Ramos (cell line): Measurements from ENCODE around the gene DNAJA3.
"Not testable (repeated sequence)": the region's sequence is repeated elsewhere in the genome, so short reads cannot be mapped to it uniquely, and the experiment has no call there.

Experiments used
- in situ Hi-C: fragments of 300-500 bp; cut with MboI; formaldehyde crosslinking; loops from one replicate; pipeline ENCODE4 v1.14.3; 2022; ENCODE audit warnings: low sequenced_read_pairs; ENCODE audit not compliant: unreplicated experiment

Gene DNAJA3

DNA sequence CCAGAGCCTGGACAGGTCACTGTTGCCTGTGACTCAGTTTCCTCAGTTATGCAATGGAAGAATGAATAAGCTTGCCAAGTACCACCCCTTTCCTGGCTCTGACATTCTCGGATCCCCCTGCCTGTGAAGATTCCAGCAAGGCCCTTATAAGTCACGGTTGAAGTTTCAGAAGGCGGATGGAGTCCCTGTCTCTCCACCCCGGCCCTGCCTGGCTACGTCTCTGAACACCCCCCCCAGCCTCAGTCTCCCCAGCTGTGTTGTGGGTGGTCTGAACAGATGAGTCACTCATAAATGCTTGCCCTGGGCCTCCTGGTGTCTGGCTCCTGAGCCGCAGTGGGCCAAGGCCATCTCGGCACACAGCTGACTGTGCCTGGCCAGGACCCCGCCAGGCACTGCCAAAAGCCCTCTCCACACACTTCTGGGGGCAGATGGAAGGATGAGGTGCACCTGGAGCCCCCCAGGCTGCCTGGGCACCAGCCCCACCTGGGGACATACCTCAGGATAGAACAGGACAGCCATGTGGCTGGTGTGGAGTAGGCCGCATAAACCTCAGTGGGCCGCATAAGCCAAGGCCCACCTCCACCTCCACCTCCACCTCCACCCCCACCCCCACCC lies 38.6 kb upstream of the DNAJA3 start:
- in situ Hi-C loops, result no loop called here

DNA sequence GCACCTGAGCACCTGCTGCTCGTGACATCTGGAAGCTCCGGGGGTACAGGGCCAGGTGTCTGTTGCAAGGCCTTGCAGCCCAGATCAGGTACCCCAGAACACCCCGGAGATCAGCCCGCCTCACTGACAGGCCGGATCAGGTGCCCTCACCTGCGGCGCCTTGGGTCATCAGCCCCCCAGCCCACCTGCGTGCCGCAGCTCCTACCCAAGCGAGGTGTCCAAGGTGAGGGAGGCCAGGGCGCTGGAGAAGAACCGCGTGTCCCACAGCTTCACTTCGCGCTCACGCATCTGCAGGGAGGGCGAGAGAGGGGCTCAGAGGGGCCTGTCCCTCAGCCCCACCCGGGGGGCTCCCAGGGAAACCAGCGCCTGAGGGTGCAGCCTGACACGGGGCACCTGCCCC lies 37.9 kb upstream of the DNAJA3 start:
- in situ Hi-C loops, result no loop called here

DNA sequence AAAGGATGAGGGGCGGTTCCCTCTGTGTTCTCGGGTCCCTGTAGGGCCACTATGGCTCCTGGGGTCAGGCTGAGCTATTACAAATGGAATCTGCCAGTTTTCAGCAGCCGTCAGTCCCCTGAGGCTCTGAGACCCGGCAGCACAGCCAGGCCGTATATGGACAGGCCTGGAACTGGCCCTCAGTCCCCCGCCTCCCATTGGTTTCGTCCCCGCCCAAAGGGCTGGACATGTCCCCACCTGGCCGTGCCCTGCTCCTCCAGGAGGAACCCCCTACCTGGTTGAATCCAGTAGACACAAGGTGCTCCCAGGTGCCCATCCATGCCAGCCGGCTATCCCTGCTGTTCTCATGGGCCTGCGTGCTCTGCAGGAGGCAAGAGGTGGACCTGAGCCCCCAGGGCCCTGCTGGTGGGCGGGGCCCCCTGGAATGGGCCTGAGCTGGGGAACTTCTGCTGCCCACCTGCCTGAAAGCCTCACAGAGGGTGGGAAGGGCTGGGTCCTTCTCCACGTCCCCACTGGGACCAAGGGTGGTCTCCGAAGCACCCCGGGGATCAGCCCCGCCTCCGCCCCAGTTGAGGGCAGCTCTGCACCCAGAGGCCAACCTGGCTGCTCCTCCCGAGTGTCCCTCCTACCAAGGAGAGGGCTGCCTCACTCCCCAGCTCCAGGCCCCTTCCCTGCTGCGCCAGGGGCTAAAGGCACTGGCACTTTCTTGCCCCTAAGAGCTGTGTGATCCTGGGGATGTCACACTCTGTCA lies 37.2 kb upstream of the DNAJA3 start:
- in situ Hi-C loops, result no loop called here

DNA sequence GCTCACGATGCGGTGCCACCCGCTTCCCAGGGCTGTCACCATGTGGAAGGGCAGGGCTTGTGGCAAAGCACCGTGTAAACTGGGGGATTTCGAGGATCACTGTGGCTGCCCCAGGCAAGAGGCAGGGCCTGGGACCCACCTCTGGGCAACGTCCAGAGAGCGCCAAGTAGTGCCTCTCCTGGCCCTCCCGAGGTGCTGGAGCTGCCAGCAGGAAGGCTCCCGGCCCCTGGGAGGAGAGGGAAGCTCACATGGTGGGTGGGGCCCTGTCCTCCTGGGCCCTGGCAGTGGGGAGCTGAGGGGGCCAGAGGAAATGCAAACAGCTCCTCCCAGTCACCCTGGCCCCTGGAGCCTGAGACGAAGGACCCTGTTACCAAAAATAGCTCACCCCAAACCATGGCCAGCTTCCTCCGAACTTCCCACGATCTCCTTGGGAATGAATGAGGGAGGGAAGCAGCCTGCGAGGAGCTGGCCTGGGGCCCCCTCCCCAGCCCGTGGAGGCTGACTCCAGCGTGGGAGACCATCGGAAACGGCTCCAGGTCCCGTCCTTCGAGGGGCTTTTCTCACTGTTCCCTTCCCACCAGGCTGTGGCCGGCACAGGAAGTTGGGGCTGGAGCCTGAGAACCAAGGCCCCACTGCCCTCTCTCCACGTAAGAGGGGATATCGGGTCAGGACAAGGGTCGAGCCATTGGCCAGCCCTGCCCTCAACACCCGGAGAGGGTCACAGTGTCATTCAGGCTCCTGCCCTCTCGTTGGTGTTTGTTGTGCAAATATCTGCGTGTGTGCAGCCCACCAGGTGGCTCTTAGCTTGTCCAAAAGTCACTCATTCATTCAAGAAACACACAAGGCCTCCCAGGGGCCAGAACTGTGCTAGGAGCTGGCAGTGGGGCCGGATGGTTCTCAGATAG lies 36.4 kb upstream of the DNAJA3 start:
- in situ Hi-C loops, result no loop called here

DNA sequence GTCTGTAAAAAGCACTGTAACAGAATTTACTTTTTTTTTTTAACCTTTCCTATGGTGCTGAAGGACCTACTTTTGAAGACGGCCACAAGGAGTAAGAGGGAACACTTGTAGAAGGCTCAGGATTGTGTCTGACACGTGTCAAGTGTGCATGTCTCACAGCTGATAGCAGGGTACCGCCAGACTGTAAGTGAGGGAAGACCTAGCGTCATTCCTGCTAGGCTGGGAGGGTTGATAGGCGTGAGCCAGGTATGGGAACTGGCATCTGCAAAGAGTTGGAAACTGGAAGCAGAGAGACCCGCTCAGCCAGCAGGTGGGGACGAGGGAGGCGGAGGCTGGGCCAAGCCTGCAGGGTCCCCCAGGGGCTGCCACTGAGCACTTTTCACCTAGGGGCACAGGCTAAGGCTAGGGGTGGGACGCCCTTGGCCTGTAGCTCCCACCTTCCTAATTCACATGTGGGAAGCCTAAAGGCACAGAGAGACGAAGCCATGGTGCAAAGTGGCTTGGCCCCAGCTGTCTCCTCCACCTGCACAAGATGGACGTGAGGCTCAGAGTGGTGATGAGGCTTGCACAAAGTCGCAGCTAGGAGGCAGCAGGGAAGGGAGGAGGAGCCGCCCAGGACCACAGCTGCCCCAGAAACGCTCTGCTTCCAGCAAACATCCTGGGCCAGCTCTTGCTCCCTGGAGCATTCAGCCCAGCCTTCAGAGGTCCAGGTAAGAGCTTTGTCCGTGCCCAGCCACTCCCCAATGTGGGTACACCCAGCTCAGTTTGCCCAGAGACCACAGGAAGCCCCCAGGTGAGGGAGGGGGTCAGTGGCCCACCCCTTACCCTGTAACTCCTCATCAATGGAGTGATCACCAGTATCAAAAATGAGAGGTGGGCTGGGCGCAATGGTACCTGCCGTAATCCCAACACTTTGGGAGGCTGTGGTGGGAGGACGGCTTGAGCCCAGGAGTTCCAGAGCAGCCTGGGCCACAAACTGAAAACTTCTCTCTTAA lies 35.1 kb upstream of the DNAJA3 start:
- in situ Hi-C loops, result no loop called here

DNA sequence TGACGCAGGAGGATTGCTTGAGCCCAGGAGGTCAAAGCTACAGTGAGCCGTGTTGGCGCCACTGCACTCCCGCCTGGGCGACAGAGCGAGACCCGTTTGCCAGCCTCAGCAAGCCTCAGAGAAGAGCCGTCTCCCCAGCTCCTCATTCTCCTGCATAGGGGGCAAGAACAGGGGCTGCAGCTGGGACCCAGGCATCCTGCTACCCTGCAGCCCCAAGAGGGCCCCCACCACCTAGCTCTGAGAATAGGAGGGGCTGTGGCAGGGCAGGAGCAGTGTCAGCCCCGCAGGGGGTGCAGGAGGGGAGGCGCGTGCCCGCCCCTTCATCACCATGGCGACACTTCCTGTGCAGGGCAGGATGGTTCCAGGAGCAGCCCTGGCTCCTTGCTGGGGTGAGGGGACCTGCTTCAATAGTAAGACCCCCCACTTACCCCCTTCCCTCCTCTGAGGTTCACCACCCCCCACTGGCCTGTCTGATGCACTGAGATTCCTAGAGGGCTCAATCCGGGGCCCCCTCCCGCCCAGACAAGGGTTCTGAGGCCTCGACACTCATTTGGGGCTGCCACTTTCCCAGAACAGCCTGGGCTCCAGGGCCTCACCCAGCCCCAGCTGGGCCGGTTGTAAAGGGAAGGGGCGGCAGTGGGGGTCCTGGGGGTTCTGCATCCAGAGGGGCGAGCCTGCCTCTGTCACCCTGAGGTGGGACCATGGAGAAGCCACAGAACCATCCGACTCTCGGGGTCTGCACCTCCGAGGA lies 33.9 kb upstream of the DNAJA3 start:
- in situ Hi-C loops, result no loop called here

DNA sequence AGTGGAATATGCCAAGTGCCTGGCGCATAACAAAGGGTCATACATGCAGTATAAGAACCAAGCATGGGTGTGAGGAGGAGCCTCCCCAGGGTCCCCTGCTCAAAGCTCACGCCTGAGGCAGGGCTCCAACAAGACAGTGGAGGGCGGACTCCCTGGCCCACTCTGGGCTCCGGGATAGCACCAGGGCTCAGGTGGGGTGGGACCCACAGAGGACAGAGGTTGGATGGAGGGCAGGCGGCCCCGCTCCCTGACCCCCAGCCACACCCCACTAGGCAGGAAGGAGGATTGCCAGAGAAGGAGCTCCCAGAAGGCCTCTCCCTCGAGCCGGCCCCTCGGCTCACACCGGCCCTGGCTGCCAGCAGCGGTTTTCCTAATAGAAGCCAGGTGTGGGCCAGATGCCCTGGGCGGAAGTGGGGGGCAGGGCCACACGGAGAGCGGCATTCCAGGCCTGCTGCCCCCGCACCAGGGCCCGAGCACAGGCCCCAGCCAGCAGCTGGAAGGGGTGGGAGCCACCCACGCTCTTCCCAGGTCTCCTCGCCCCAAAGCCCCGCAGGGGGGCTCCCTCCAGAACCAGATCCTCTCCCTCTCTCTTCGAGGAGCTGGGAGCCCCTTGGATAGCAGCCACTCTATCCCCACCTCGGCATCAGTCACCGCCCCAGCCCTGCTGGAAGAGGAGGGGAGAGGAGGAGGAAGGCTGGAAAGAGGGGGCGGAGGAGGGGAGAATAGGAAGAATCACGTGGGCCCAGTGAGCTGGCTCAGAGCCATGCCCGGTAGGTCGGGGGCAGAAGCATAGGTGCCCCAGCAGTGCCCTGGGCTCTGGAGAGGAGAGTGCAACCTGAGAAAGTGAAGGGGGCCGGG lies 33.1 kb upstream of the DNAJA3 start:
- in situ Hi-C loops, result no loop called here

DNA sequence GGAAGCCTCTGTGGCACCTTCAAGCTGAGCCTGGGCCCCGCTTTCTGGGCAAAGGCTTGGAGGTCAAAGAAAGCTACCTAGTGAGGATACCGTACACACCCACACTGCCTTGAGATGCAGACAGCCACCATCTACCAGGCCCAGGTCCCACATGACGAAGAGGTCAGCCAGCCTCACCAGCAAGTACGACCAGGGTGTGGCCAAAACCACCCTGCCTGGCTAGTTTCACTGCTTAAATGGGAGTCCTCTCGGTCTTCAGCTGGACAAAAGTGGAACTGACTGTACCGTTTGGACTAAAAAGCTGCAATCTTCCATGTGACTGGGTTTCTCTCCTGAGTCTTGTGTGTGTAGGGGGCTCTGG lies 32.4 kb upstream of the DNAJA3 start:
- in situ Hi-C loops, result no loop called here

DNA sequence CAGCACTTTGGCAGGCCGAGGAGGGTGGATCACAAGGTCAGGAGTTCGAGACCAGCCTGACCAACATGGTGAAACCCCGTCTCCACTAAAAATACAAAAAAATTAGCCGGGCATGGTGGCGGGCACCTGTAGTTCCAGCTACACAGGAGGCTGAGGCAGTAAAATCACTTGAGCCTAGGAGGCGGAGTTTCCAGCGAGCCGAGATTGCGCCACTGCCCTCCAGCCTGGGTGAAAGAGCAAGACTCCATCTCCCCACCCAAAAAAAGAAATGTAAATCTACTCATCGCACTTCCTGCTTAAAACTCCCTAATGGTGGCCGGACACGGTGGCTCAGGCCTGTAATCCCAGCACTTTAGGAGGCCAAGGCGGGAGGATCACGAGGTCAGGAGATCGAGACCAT lies 31.8 kb upstream of the DNAJA3 start:
- in situ Hi-C loops, result not testable (repeated sequence)

DNA sequence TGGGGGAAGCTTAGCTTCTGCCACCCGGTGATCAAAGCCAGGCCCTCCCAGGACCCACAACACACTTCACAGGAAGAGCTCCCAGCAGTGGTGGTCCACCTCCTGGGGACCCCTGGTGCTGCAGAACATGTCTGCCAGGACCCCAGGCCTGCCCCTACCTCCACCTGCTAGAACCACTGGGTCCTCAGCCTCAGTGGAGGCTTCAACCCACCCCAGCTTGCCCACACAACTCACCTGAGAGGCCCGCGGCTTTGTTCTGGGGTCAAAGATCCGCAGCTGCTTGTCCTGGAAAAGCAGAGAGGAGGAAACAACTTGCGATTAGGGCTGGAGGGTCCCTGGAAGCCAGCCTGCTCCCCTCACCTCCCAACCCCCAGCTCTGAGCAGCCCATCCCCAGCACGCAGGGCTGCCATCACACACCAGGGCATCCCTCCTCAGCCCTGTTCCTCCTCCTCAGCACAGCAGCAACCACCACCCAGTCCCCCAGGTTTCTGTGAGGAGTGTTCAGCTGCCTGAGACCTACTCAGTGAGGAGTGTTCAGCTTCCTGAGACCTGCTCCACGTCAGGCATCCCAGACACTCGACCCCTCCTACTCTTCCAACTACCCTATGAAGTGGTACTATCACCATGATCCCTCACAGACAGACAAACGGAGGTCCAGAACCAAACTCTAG lies 30.5 kb upstream of the DNAJA3 start:
- in situ Hi-C loops, result loop anchor here (5.0 kb wide), 1 partner anchor 33 kb away; no protein-coding TSS in a partner anchor

DNA sequence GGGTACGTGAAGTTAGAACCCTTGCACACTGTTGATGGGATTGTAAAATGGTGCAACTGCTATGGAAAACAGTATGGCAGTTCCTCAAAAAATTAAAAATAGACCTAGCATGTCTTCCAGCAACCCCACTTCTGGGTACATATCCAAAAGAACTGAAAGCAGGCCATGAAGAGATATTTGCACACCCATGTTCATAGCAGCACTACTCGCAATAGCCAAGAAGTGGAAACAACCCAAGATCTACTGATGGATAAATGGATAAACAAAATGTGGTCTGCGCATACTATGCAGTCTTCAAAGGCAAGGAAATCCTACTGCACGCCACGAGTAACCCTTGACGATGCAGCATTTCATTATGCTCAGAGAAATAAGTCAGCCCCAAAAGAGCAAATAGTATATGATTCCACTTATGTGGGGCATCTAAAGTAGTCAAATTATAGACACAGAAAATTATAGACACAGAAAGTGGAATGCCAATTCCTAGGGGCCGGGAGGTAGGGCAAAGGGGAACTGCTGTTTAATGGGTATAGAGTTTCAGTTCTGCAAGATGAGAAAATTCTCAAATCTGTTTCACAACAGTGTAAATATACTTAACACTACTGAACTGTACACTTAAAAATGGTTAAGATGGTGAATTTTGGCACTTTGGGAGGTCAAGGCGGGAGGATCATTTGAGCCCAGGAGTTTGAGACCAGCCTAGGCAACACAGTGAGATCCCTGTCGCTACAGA lies 26.5 kb upstream of the DNAJA3 start:
- in situ Hi-C loops, result loop anchor here (5.0 kb wide), 1 partner anchor 37 kb away; no protein-coding TSS in a partner anchor

DNA sequence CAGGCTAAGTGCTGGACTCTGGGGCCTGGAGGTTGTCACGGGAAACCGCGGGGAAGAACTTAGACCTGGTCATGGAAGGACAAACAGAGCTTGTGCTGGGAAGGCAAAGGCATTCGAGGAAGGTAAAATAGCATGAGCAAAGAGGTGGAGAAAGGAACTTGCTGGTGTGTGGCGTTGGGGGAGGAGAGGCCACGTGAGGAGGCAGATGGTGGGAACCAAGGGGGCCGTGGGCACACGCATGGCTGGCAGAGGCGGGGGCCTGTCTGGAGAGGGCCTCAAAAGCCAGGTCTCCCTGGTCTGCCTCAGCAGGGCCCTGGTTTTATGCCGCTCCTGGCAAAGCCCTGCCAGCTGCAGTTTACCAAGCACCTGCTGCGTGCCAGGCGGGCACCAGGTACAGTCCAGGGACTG lies 24.6 kb upstream of the DNAJA3 start:
- in situ Hi-C loops, result no loop called here

DNA sequence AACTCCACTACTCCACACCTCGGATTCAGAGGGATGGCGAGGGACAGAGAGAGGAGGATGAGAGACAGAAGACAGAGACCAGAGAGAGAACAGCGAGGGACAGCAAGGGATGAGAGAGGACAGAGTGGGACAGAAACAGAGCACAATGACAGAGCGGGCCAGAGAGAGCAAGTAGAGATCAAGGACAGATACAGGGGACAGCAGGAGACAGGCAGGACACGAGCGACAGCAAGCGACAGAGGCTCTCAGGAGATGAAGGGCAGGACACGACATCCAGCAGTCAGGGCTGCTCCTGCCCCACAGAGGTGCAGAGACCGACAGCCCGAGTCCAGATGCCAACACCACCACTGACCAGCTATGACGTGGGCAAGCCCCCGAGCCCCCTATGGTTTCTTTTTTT lies 24.2 kb upstream of the DNAJA3 start:
- in situ Hi-C loops, result no loop called here

DNA sequence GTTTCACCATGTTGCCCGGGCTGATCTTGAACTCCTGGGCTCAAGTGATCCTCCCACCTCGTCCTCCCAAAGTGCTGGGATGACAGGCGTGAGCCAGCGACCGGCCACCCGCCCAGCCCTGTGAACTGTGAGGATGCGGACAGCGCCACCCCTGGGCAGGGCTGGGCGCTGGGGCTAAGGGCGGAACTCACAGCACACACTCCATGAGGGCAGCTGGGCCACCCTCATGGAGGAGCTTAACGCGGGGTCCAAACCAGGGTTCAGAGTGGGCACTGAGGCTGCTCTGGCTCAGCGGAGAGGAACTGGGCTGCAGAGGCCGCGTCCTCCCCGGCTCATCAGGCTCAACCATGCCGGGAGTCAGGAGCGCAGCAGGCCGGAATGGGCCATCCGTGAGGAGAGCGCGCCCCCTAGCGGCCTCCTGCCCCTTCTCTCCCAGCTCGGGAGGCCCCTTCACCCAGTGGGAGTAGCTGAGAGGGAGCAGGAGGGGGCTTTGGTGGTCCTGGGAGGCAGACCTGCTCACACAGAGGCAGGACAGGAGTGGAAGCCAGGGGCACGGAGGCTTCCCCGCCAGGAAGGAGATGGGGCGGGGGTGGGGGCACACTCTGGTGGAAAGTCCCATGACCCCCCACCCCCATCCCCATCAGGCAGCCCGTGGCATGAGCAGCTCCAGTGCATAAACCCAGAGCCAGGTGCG lies 23.1 kb upstream of the DNAJA3 start:
- in situ Hi-C loops, result no loop called here

DNA sequence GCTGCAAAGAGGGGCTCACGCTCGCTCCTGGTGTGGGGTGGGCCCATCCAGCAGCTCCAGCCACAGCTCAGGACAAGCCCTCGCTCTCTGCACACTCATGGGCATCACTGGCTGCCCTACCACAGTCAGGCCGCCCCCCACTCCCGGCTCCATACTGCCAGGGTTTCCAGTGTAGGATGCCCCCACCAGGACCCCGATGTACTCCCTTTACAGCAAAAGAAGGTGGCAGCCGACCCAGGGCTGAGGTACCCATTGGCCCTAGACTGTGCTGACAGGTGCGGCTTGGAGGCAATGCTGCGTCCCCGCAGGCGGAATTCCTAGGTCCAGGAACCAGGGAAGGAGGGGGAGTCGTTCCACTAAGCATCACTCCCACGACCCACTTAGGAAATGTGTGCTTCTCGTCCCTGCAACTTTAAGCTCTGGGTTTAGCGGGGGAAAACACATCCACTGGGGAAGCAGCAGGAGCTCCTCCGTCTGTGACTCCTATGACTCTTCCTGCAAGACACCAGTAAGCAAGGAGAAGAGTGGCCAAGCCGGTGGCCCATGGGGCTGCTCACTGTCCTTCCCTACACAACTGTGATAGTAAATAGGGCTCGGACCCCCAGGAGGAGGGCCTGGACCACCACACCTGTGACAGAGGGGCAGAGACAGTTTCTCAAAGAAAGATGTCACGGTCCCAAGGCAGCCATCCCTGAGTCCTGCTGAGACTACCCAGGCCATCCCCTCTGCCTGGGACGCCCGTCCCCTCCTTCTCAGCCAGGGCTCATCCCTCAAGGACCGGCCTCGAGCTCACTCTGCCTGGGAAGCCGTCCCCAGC lies 22.3 kb upstream of the DNAJA3 start:
- in situ Hi-C loops, result no loop called here
